Astrocyte (in vitro differentiated cells and primary cell): Measurements from ENCODE around the gene AMH. TPM values are rescaled to one million over a fixed set of nuclear protein-coding genes. Genes with fewer than 3 reads are reported as not detected.

Experiments
- DNase-seq: peaks from one replicate; pipeline ENCODE4 v3.0.0-alpha.2; 2010; ENCODE audit warnings: low read depth
- FAIRE-seq: peaks from 2 replicates; lab custom pipeline; 2011; peaks lifted over from hg19 to GRCh38; lab: Jason Lieb, UNC
- H2AFZ ChIP-seq: 2 replicates; pipeline ENCODE4 v1.6.0; 2012; ENCODE audit warnings: low read depth, low read length, inconsistent platforms
- H3K27ac ChIP-seq: 2 replicates; pipeline ENCODE4 v1.5.1; 2011; ENCODE audit warnings: low read depth, low read length, inconsistent platforms
- H3K27me3 ChIP-seq: 2 replicates; pipeline ENCODE4 v1.6.0; 2011; ENCODE audit warnings: low read length, inconsistent platforms; ENCODE audit not compliant: insufficient read depth
- H3K36me3 ChIP-seq: 2 replicates; pipeline ENCODE4 v1.5.1; 2011; ENCODE audit warnings: low read length, inconsistent platforms; ENCODE audit not compliant: insufficient read depth
- H3K4me1 ChIP-seq: 2 replicates; pipeline ENCODE4 v1.5.1; 2011; ENCODE audit warnings: low read length, inconsistent platforms; ENCODE audit not compliant: insufficient read depth
- H3K4me2 ChIP-seq: 2 replicates; pipeline ENCODE4 v1.6.0; 2012; ENCODE audit warnings: low read length, inconsistent platforms
- H3K4me3 ChIP-seq: 2 replicates; pipeline ENCODE4 v1.5.1; 2011; ENCODE audit warnings: low read depth, mild to moderate bottlenecking, low read length, inconsistent platforms; ENCODE audit not compliant: insufficient read depth
- H3K79me2 ChIP-seq: 2 replicates; pipeline ENCODE4 v1.6.0; 2012; ENCODE audit warnings: mild to moderate bottlenecking, low read length, inconsistent platforms; ENCODE audit not compliant: insufficient read depth
- H3K9ac ChIP-seq: 2 replicates; pipeline ENCODE4 v1.6.0; 2012; ENCODE audit warnings: mild to moderate bottlenecking, low read length, inconsistent platforms
- H3K9me3 ChIP-seq: 2 replicates; pipeline ENCODE4 v1.5.1; 2012; ENCODE audit warnings: low read depth, mild to moderate bottlenecking, low read length, inconsistent platforms; ENCODE audit not compliant: insufficient read depth
- H4K20me1 ChIP-seq: 2 replicates; pipeline ENCODE4 v1.6.0; 2012; ENCODE audit warnings: low read length, inconsistent platforms; ENCODE audit not compliant: insufficient read depth
- H3K27ac Mint-ChIP-seq: one replicate; pipeline ENCODE4 v1.8.0; 2021; ENCODE audit warnings: mild to moderate bottlenecking, mixed read lengths; ENCODE audit not compliant: unreplicated experiment
- H3K27me3 Mint-ChIP-seq: one replicate; pipeline ENCODE4 v1.8.0; 2021; ENCODE audit warnings: low read depth, mixed read lengths; ENCODE audit not compliant: unreplicated experiment
- H3K36me3 Mint-ChIP-seq: one replicate; pipeline ENCODE4 v1.8.0; 2021; ENCODE audit warnings: low read depth, mixed read lengths; ENCODE audit not compliant: unreplicated experiment
- H3K4me1 Mint-ChIP-seq: one replicate; pipeline ENCODE4 v1.8.0; 2021; ENCODE audit warnings: low read depth, mixed read lengths; ENCODE audit not compliant: unreplicated experiment
- H3K4me3 Mint-ChIP-seq: one replicate; pipeline ENCODE4 v1.8.0; 2021; ENCODE audit warnings: mild to moderate bottlenecking, moderate library complexity, mixed read lengths; ENCODE audit not compliant: unreplicated experiment
- H3K9me3 Mint-ChIP-seq: one replicate; pipeline ENCODE4 v1.8.0; 2021; ENCODE audit warnings: mild to moderate bottlenecking, mixed read lengths; ENCODE audit not compliant: unreplicated experiment
- EZH2 ChIP-seq: IDR thresholded peaks from 2 replicates; pipeline ENCODE4 v1.6.1; 2012; ENCODE audit warnings: mild to moderate bottlenecking, low read length, inconsistent platforms; ENCODE audit not compliant: insufficient read depth
- total RNA-seq: library from RNA; stranded (reverse); gene quantifications from 2 replicates; pipeline ENCODE4 v1.2.1, GENCODE V29; 2021
- TF ChIP-seq, protein P1 (sequence below): IDR thresholded peaks from 2 replicates; pipeline ENCODE4 v1.5.1; 2011; ENCODE audit warnings: low read depth, mild to moderate bottlenecking, inconsistent platforms, low read length, moderate library complexity; ENCODE audit not compliant: insufficient read depth

Gene AMH
- total RNA-seq, 1 donor from 2014 or later, result 4.6 TPM

DNA sequence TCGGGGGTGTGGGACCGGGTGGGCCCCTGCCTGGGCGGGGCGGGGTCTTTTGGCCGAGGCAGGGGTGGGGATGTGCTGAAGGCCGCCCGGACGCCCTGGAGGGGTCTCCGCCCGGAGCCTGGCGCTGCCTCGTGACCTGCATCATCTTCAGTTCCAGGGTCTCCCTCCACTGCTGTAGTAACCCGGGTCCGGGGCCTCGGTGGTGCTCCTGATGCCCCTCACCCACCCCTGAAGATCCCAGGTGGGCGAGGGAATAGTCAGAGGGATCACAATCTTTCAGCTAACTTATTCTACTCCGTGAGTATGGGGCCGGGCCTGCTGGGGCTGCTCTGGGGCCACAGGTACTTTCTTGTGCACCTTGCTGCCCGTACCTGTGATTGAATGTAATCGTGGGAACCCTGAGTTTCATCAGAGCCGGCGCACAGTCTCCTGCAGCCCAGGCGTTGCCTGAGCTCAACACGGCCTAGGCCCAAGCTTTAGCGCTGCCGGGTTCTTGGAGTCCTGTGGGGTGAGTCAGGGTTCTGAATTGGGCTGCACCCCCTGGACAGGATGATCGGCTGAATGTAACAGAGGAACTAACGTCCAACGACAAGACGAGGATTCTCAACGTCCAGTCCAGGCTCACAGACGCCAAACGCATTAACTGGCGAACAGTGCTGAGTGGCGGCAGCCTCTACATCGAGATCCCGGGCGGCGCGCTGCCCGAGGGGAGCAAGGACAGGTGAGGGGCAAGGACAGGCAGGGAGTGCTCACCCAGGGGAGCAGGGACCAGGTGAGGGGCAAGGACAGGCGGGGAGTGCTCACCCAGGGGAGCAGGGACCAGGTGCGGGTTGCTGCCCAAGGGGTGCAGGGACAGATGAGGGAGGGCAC, 22.3 kb downstream of the AMH start:
- H3K4me2 ChIP-seq, result peak overlapping the region; percentile 96
- peak overlapping the region; percentile 95 for H3K4me3 Mint-ChIP-seq
- peaks cover 67% of the 10 kb centered on the region for H4K20me1 ChIP-seq
- no peaks in the 10 kb centered on the region for H3K9me3 ChIP-seq
- FAIRE-seq (peak; percentile 17), DNase-seq (peak; percentile 81)
- peaks cover 3% of the 10 kb centered on the region for H3K36me3 ChIP-seq
- H3K9ac ChIP-seq, result peak overlapping the region; percentile 99
- peak overlapping the region; percentile 98 for H3K27ac Mint-ChIP-seq
- H3K27me3 Mint-ChIP-seq, result no peaks in the 10 kb centered on the region
- no peak overlapping the region for H2AFZ ChIP-seq
- peak overlapping the region; percentile 96 for H3K4me3 ChIP-seq
- H3K27me3 ChIP-seq, result no peaks in the 10 kb centered on the region
- H3K4me1 ChIP-seq, result peaks cover 29% of the 10 kb centered on the region
- TF ChIP-seq, protein P1, sequence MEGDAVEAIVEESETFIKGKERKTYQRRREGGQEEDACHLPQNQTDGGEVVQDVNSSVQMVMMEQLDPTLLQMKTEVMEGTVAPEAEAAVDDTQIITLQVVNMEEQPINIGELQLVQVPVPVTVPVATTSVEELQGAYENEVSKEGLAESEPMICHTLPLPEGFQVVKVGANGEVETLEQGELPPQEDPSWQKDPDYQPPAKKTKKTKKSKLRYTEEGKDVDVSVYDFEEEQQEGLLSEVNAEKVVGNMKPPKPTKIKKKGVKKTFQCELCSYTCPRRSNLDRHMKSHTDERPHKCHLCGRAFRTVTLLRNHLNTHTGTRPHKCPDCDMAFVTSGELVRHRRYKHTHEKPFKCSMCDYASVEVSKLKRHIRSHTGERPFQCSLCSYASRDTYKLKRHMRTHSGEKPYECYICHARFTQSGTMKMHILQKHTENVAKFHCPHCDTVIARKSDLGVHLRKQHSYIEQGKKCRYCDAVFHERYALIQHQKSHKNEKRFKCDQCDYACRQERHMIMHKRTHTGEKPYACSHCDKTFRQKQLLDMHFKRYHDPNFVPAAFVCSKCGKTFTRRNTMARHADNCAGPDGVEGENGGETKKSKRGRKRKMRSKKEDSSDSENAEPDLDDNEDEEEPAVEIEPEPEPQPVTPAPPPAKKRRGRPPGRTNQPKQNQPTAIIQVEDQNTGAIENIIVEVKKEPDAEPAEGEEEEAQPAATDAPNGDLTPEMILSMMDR, result no peak
- TF ChIP-seq EZH2, result no peak
- H3K27ac ChIP-seq, result peak overlapping the region; percentile 76
- H3K4me1 Mint-ChIP-seq, result peaks cover 17% of the 10 kb centered on the region
- H3K36me3 Mint-ChIP-seq, result peaks cover 14% of the 10 kb centered on the region
- no peaks in the 10 kb centered on the region for H3K9me3 Mint-ChIP-seq
- peaks cover 63% of the 10 kb centered on the region for H3K79me2 ChIP-seq

DNA sequence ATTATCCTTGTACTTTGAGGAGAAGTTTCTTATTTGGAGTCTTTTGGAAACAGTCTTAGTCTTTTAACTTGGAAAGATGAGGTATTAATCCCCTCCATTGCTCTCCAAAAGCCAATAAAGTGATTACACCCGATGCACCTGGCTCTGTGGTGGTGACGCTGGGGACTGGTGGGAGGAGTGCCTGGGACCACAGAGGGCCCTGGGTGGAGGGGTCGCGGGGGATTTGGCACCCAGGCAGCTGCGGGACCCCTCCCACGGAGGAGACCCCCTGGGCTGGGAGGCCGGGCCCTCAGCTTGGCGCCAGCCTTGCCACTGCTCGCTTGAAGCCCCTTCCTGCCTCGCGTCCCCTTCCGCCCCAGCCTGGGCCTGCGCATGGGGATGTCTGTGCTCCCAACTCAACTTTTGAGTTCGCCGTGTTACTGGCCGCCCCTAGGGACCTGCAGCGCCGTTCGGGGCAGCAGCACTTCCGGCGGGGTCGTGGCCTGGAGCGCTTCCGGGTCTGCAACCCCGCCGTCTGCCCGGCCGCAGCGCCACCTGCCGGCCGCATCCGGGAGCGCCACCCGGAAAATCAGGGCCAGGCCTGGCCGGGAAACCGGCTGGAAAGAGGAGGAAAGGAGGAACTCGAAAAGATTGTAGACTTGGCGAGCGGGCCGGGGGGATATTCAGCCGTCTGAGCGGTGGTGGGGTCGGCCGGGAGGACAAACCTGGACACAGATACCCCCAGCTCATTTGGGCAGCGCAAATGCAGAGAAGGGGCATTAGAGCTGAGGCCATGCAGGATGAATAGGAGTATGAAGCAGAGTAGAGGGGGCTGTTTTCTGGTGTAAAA, 24.4 kb downstream of the AMH start:
- Mint-ChIP-seq H3K27me3 (no peaks in the 10 kb centered on the region), H3K36me3 (peaks cover 16% of the 10 kb centered on the region), H3K4me3 (peak overlapping the region; percentile 79), H3K4me1 (peaks cover 14% of the 10 kb centered on the region), H3K9me3 (no peaks in the 10 kb centered on the region), H3K27ac (peak overlapping the region; percentile 87)
- Histone ChIP-seq H3K4me2 (peak overlapping the region; percentile 96), H3K9ac (peak overlapping the region; percentile 48), H3K36me3 (peaks cover 3% of the 10 kb centered on the region), H3K79me2 (peaks cover 63% of the 10 kb centered on the region), H3K4me3 (peak overlapping the region; percentile 16), H3K27me3 (no peaks in the 10 kb centered on the region), H3K27ac (peak overlapping the region; percentile 13), H2AFZ (no peak overlapping the region), H4K20me1 (peaks cover 71% of the 10 kb centered on the region), H3K4me1 (peaks cover 25% of the 10 kb centered on the region), H3K9me3 (no peaks in the 10 kb centered on the region)
- FAIRE-seq (no peak), DNase-seq (peak; percentile 38)
- TF ChIP-seq EZH2, result no peak
- TF ChIP-seq, protein P1, result peak; percentile 57
